GM23338 (cell line): ENCODE results near the gene SOD2. TPM values are rescaled to one million over a fixed set of nuclear protein-coding genes. Genes with fewer than 3 reads are reported as not detected.

Experiments used
- ATAC-seq: fragments of 200-7000 bp; cut with Tn5 transposase; 3 replicates; pipeline ENCODE4 v1.9.1; 2020
- DNase-seq: peaks from one replicate; pipeline ENCODE4 v3.0.0-alpha.2; 2015; ENCODE audit warnings: low spot score
- H2AFZ ChIP-seq: fragments of 200-600 bp; sonication (generic); 2 replicates; pipeline ENCODE4 v1.8.0; 2016; ENCODE audit warnings: antibody characterized with exemption, mild to moderate bottlenecking, moderate library complexity
- H3F3A ChIP-seq: fragments of 200-600 bp; sonication (generic); replicated peaks from 2 replicates; pipeline ENCODE4 v1.8.0; 2017; ENCODE audit warnings: antibody characterized with exemption, mixed run types, low read depth
- H3K27ac ChIP-seq: fragments of 200-600 bp; sonication (generic); 2 replicates; pipeline ENCODE4 v1.6.1; 2016; ENCODE audit warnings: low read depth
- H3K27me3 ChIP-seq: fragments of 200-600 bp; sonication (generic); 2 replicates; pipeline ENCODE4 v1.8.0; 2016; ENCODE audit warnings: mild to moderate bottlenecking, mixed run types, moderate library complexity; ENCODE audit not compliant: insufficient read depth
- H3K36me3 ChIP-seq: fragments of 200-600 bp; sonication (generic); 2 replicates; pipeline ENCODE4 v1.8.0; 2016; ENCODE audit warnings: mild to moderate bottlenecking; ENCODE audit not compliant: insufficient read depth
- H3K4me1 ChIP-seq: fragments of 200-600 bp; sonication (generic); 2 replicates; pipeline ENCODE4 v1.8.0; 2016; ENCODE audit warnings: mild to moderate bottlenecking, moderate library complexity; ENCODE audit not compliant: insufficient read depth
- H3K4me2 ChIP-seq: fragments of 200-600 bp; sonication (generic); 2 replicates; pipeline ENCODE4 v1.7.1; 2017; ENCODE audit warnings: mixed run types
- H3K4me3 ChIP-seq: fragments of 200-600 bp; sonication (generic); 2 replicates; pipeline ENCODE4 v1.6.1; 2016; ENCODE audit warnings: mixed run types
- H3K79me2 ChIP-seq: fragments of 200-600 bp; sonication (generic); replicated peaks from 2 replicates; pipeline ENCODE4 v1.8.0; 2017; ENCODE audit warnings: mild to moderate bottlenecking; ENCODE audit not compliant: insufficient read depth
- H3K9me2 ChIP-seq: fragments of 200-600 bp; sonication (generic); 2 replicates; pipeline ENCODE4 v1.8.0; 2017; ENCODE audit not compliant: insufficient read depth
- H4K20me1 ChIP-seq: fragments of 200-600 bp; sonication (generic); replicated peaks from 2 replicates; pipeline ENCODE4 v1.8.0; 2017; ENCODE audit warnings: mild to moderate bottlenecking; ENCODE audit not compliant: insufficient read depth
- H3K27ac Mint-ChIP-seq: 2 replicates; pipeline ENCODE4 v1.8.0; 2020; ENCODE audit warnings: inconsistent platforms, mild to moderate bottlenecking, moderate library complexity, mixed read lengths
- H3K27me3 Mint-ChIP-seq: 3 replicates; pipeline ENCODE4 v1.8.0; 2022; ENCODE audit warnings: low read depth, mild to moderate bottlenecking, moderate library complexity, mixed read lengths, inconsistent platforms; ENCODE audit not compliant: insufficient read depth, poor library complexity
- H3K36me3 Mint-ChIP-seq: 3 replicates; pipeline ENCODE4 v1.8.0; 2021; ENCODE audit warnings: low read depth, mild to moderate bottlenecking, inconsistent platforms, moderate library complexity, mixed read lengths
- H3K4me1 Mint-ChIP-seq: 3 replicates; pipeline ENCODE4 v1.8.0; 2020; ENCODE audit warnings: mild to moderate bottlenecking, inconsistent platforms, mixed read lengths
- H3K4me3 Mint-ChIP-seq: 3 replicates; pipeline ENCODE4 v1.8.0; 2021; ENCODE audit warnings: moderate library complexity, mild to moderate bottlenecking, inconsistent platforms, mixed read lengths
- H3K9me3 Mint-ChIP-seq: 3 replicates; pipeline ENCODE4 v1.8.0; 2020; ENCODE audit warnings: moderate library complexity, mild to moderate bottlenecking, inconsistent platforms, mixed read lengths
- CREB1 ChIP-seq: fragments of 250-450 bp; sonication (Bioruptor Pico); IDR thresholded peaks from 2 replicates; pipeline ENCODE4 v1.5.0; 2020; ENCODE audit warnings: low read depth, mild to moderate bottlenecking, moderate library complexity
- CTCF ChIP-seq, 2 experiments: fragments of 200-600 bp in 1 of 2; sonication (generic) in 1 of 2; conservative IDR thresholded peaks; 2 replicates each; pipeline versions ENCODE4 v1.5.1 to v1.6.1; 2016 to 2017; ENCODE audit warnings: antibody characterized with exemption in 2 of 2, low read depth in 2 of 2, mild to moderate bottlenecking in 2 of 2, moderate library complexity in 1 of 2
- EZH2 ChIP-seq: fragments of 200-600 bp; sonication (generic); IDR thresholded peaks from one replicate; pipeline ENCODE4 v1.8.0; 2017; ENCODE audit warnings: antibody characterized with exemption, mild to moderate bottlenecking, low read depth; ENCODE audit not compliant: unreplicated experiment
- EZH2phosphoT487 ChIP-seq: fragments of 200-600 bp; sonication (generic); IDR thresholded peaks from one replicate; pipeline ENCODE4 v1.8.1; 2018; ENCODE audit warnings: antibody characterized with exemption; ENCODE audit not compliant: unreplicated experiment
- JUNB ChIP-seq: IDR thresholded peaks from one replicate; pipeline ENCODE4 v1.6.1; 2016; ENCODE audit warnings: antibody characterized with exemption; ENCODE audit not compliant: unreplicated experiment
- NANOG ChIP-seq: IDR thresholded peaks from 2 replicates; pipeline ENCODE4 v1.6.1; 2016; ENCODE audit warnings: antibody characterized with exemption, borderline replicate concordance
- POLR2AphosphoS5 ChIP-seq: IDR thresholded peaks from 2 replicates; pipeline ENCODE4 v1.6.1; 2016; ENCODE audit warnings: antibody characterized with exemption, low read depth
- REST ChIP-seq: IDR thresholded peaks from one replicate; pipeline ENCODE4 v1.6.1; 2018; ENCODE audit warnings: antibody characterized with exemption; ENCODE audit not compliant: unreplicated experiment
- STAT1 ChIP-seq: IDR thresholded peaks from one replicate; pipeline ENCODE4 v1.6.1; 2016; ENCODE audit warnings: antibody characterized with exemption; ENCODE audit not compliant: unreplicated experiment
- ZNF114 ChIP-seq: fragments of 250-450 bp; sonication (Bioruptor Pico); IDR thresholded peaks from 2 replicates; pipeline ENCODE4 v1.5.0; 2020; ENCODE audit warnings: mild to moderate bottlenecking, moderate library complexity
- ZNF331 ChIP-seq: fragments of 250-450 bp; sonication (Bioruptor Pico); IDR thresholded peaks from 2 replicates; pipeline ENCODE4 v1.5.0; 2020; ENCODE audit warnings: low read depth, mild to moderate bottlenecking, moderate library complexity
- ZNF462 ChIP-seq: fragments of 250-450 bp; sonication (Bioruptor Pico); IDR thresholded peaks from 2 replicates; pipeline ENCODE4 v1.5.0; 2020; ENCODE audit warnings: mild to moderate bottlenecking, moderate library complexity
- polyA plus RNA-seq: library from polyadenylated mRNA; unstranded; fragments of >200 nt; fragmentation: Nextera tagmentation; extraction: Ambion mirVana; gene quantifications from 2 replicates; pipeline ENCODE4 v1.2.1, GENCODE V29; 2016
- total RNA-seq: library from RNA; depleted of rRNA; stranded (reverse); fragments of >200 nt; shearing (Covaris generic); gene quantifications from 2 replicates; pipeline ENCODE4 v1.2.3, GENCODE V29; 2014
- TF ChIP-seq, protein P1 (sequence below): IDR thresholded peaks from 2 replicates; pipeline ENCODE4 v1.6.1; 2016; ENCODE audit warnings: antibody characterized with exemption

The SOD2 gene
- total and polyA plus RNA-seq, 2 experiments from 2014 or later: 44.1 to 73.0 TPM

DNA sequence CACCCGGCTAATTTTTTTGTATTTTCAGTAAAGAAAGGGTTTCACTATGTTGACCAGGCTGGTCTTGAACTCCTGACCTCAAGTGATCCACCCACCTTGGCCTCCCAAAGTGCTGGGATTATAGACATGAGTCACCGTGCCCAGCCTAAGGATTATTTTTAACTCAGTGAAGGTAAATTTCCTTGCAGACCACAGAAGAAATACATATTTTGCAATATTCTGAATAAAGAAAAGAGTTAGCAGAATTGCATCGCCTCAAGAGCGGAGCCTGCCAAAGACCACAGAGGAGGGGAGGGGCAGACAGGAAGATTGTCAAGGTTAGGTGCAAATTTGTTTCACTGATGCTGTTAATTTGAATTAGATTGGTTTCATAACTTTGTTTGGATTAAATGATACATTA lies 47.4 kb downstream of the SOD2 start:
- Histone ChIP-seq H3K79me2 (no peaks in the 10 kb centered on the region), H3F3A (no peaks in the 10 kb centered on the region), H3K36me3 (no peaks in the 10 kb centered on the region), H3K27me3 (no peaks in the 10 kb centered on the region), H3K9me2 (no peaks in the 10 kb centered on the region), H3K4me2 (no peak overlapping the region), H3K27ac (no peak overlapping the region), H2AFZ (no peak overlapping the region), H3K4me1 (no peaks in the 10 kb centered on the region), H4K20me1 (no peaks in the 10 kb centered on the region), H3K4me3 (no peak overlapping the region)
- no peak for DNase-seq
- H3K36me3 Mint-ChIP-seq: peaks cover 15% of the 10 kb centered on the region
- H3K4me1 Mint-ChIP-seq: no peaks in the 10 kb centered on the region
- H3K27ac Mint-ChIP-seq: no peak overlapping the region
- no peak for ATAC-seq
- peaks cover 2% of the 10 kb centered on the region for H3K27me3 Mint-ChIP-seq
- H3K9me3 Mint-ChIP-seq: peaks cover 24% of the 10 kb centered on the region
- no peak overlapping the region for H3K4me3 Mint-ChIP-seq
- TF ChIP-seq NANOG (no peak), EZH2 (no peak), CTCF (conservative IDR thresholded peaks at IDR 0.05; ENCODE audit: low read depth in 2 of 2) (no peak), STAT1 (no peak), REST (no peak), CREB1 (CRISPR knock-in tag) (no peak), ZNF462 (CRISPR knock-in tag) (no peak), POLR2AphosphoS5 (no peak), ZNF114 (no peak), ZNF331 (CRISPR knock-in tag) (no peak), EZH2phosphoT487 (no peak), JUNB (no peak)
- TF ChIP-seq, protein P1, sequence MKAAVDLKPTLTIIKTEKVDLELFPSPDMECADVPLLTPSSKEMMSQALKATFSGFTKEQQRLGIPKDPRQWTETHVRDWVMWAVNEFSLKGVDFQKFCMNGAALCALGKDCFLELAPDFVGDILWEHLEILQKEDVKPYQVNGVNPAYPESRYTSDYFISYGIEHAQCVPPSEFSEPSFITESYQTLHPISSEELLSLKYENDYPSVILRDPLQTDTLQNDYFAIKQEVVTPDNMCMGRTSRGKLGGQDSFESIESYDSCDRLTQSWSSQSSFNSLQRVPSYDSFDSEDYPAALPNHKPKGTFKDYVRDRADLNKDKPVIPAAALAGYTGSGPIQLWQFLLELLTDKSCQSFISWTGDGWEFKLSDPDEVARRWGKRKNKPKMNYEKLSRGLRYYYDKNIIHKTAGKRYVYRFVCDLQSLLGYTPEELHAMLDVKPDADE: no peak
